Endothelial cell of umbilical vein (primary cell): ENCODE measurements around the gene FHOD3. TPM values are rescaled to one million over a fixed set of nuclear protein-coding genes. Genes with fewer than 3 reads are reported as not detected.

Source experiments
- BruUV-seq: library from RNA; stranded (reverse); fragments of 400-500 nt; replicated peaks from 2 replicates; lab custom pipeline; 2021; lab: Mats Ljungman, UMichigan
- CTCF ChIA-PET: fragments of 300-600, 350-600 bp; sonication (Branson Sonifier 250); formaldehyde crosslinking; loops from one replicate; lab custom pipeline; 2021; ENCODE audit warnings: antibody characterized with exemption, inconsistent platforms; lab: Charles Lee
- POLR2A ChIA-PET: fragments of 300-600, 350-600 bp; sonication (Branson Sonifier 250); formaldehyde crosslinking; loops from one replicate; lab custom pipeline; 2021; ENCODE audit warnings: antibody characterized with exemption, inconsistent platforms; lab: Charles Lee
- DNase-seq: peaks from one replicate; pipeline ENCODE4 v3.0.0-alpha.2; 2011; ENCODE audit warnings: low read depth, low spot score
- FAIRE-seq: peaks from 2 replicates; lab custom pipeline; 2011; peaks lifted over from hg19 to GRCh38; lab: Jason Lieb, UNC
- H2AFZ ChIP-seq: 2 replicates; pipeline ENCODE4 v1.6.0; 2012; ENCODE audit warnings: low read depth, low read length, control low read depth, inconsistent platforms
- H3K27ac ChIP-seq: 2 replicates; pipeline ENCODE4 v1.5.1; 2011; ENCODE audit warnings: low read depth, mild to moderate bottlenecking, control low read depth, low read length, moderate library complexity; ENCODE audit not compliant: insufficient read depth
- H3K27me3 ChIP-seq, 2 experiments: 2 replicates each; pipeline versions ENCODE4 v1.6.0 to v1.6.1; 2011; ENCODE audit warnings: low read length in 2 of 2, mixed read lengths in 1 of 2; ENCODE audit not compliant: control insufficient read depth in 2 of 2, insufficient read depth in 2 of 2
- H3K36me3 ChIP-seq, 2 experiments: 2 replicates in 1 of 2; 3 replicates in 1 of 2; pipeline ENCODE4 v1.5.1; 2011; ENCODE audit warnings: low read length in 2 of 2, mild to moderate bottlenecking in 1 of 2, moderate library complexity in 1 of 2; ENCODE audit not compliant: control insufficient read depth in 2 of 2, insufficient read depth in 2 of 2; ENCODE audit errors: extremely low read depth in 1 of 2
- H3K4me1 ChIP-seq: 3 replicates; pipeline ENCODE4 v1.5.1; 2011; ENCODE audit warnings: mild to moderate bottlenecking, low read length; ENCODE audit not compliant: control insufficient read depth, insufficient read depth; ENCODE audit errors: extremely low read depth
- H3K4me2 ChIP-seq: 2 replicates; pipeline ENCODE4 v1.6.1; 2011; ENCODE audit warnings: low read length, control low read depth, mixed read lengths; ENCODE audit not compliant: insufficient read depth
- H3K4me3 ChIP-seq, 3 experiments: fragments of 200-600 bp in 1 of 3; sonication (generic), shearing (Covaris generic) in 1 of 3; replicated peaks in 1 of 3; 2 replicates each; pipeline ENCODE4 v1.5.1; 2011 to 2016; ENCODE audit warnings: control low read depth in 3 of 3, low read length in 3 of 3, mild to moderate bottlenecking in 2 of 3, inconsistent platforms in 1 of 3, low read depth in 1 of 3, moderate library complexity in 1 of 3; ENCODE audit not compliant: insufficient read depth in 1 of 3
- H3K79me2 ChIP-seq: 2 replicates; pipeline ENCODE4 v1.6.0; 2012; ENCODE audit warnings: low read length, inconsistent platforms; ENCODE audit not compliant: control insufficient read depth, insufficient read depth
- H3K9ac ChIP-seq: replicated peaks from 2 replicates; pipeline ENCODE3; 2011; ENCODE audit warnings: low read length, control low read depth; ENCODE audit not compliant: insufficient read depth; ENCODE audit errors: extremely low read depth
- H3K9me1 ChIP-seq: replicated peaks from 3 replicates; pipeline ENCODE4 v1.6.0; 2011; ENCODE audit warnings: mild to moderate bottlenecking, low read length; ENCODE audit not compliant: control insufficient read depth, insufficient read depth; ENCODE audit errors: extremely low read depth
- H3K9me3 ChIP-seq: replicated peaks from 2 replicates; pipeline ENCODE4 v1.5.1; 2012; ENCODE audit warnings: low read length, inconsistent platforms; ENCODE audit not compliant: control insufficient read depth, insufficient read depth
- H4K20me1 ChIP-seq: replicated peaks from 2 replicates; pipeline ENCODE3; 2011; ENCODE audit warnings: mild to moderate bottlenecking, low read length; ENCODE audit not compliant: control insufficient read depth, insufficient read depth; ENCODE audit errors: extremely low read depth
- EZH2 ChIP-seq: IDR thresholded peaks from 2 replicates; pipeline ENCODE4 v1.6.1; 2012; ENCODE audit warnings: borderline replicate concordance, low read depth, mild to moderate bottlenecking, moderate library complexity, low read length, inconsistent platforms; ENCODE audit not compliant: severe bottlenecking
- FOS ChIP-seq: IDR thresholded peaks from 2 replicates; pipeline ENCODE4 v1.6.1; 2011; ENCODE audit warnings: mild to moderate bottlenecking, low read length, moderate library complexity, borderline replicate concordance; ENCODE audit not compliant: insufficient read depth
- GATA2 ChIP-seq: IDR thresholded peaks from 2 replicates; pipeline ENCODE4 v1.7.0; 2011; ENCODE audit warnings: low read depth, mild to moderate bottlenecking, moderate library complexity, mixed read lengths, low read length; ENCODE audit not compliant: insufficient read length, insufficient read depth
- JUN ChIP-seq: IDR thresholded peaks from 2 replicates; pipeline ENCODE4 v1.6.1; 2011; ENCODE audit warnings: borderline replicate concordance, low read depth; ENCODE audit not compliant: insufficient read length, insufficient read depth
- MYC ChIP-seq: IDR thresholded peaks from one replicate; pipeline ENCODE4 v1.6.1; 2011; ENCODE audit warnings: mild to moderate bottlenecking, low read depth, low read length
- POLR2A ChIP-seq: IDR thresholded peaks from 2 replicates; pipeline ENCODE4 v1.6.1; 2012; ENCODE audit warnings: low read depth, mild to moderate bottlenecking, control low read depth, low read length
- POLR2AphosphoS5 ChIP-seq: IDR thresholded peaks from 2 replicates; pipeline ENCODE4 v1.6.1; 2012; ENCODE audit warnings: low read depth, mild to moderate bottlenecking, control low read depth, low read length, moderate library complexity; ENCODE audit not compliant: insufficient read depth
- dilution Hi-C: fragments of 300-500 bp; cut with MboI; formaldehyde crosslinking; loops from one replicate; pipeline ENCODE4 v1.15.0; 2019; ENCODE audit warnings: low sequenced_read_pairs; ENCODE audit not compliant: extremely low pct_ligation_motif_present
- intact Hi-C: fragments of 100-400 bp; cut with micrococcal nuclease; formaldehyde crosslinking; loops from one replicate; pipeline ENCODE4 v1.10.0; 2022
- polyA plus RNA-seq, 4 experiments: library from polyadenylated mRNA; depleted of rRNA in 3 of 4; stranded (reverse) in 3 of 4; unstranded in 1 of 4; fragments of >200 nt; gene quantifications; 2 replicates each; pipeline versions ENCODE4 v1.2.1 to v1.2.3, GENCODE V29; 2011 to 2012; ENCODE audit warnings: missing spikeins in 1 of 4
- total RNA-seq: library from RNA; stranded (reverse); gene quantifications from 2 replicates; pipeline ENCODE4 v1.2.3, GENCODE V29; 2021
- TF ChIP-seq, protein P1 (sequence below): IDR thresholded peaks from 2 replicates; pipeline ENCODE4 v1.6.1; 2011; ENCODE audit not compliant: insufficient read depth, insufficient read length
- TF ChIP-seq, protein P2 (sequence below), 2 donors: IDR thresholded peaks; 1 replicate in 1 of 2; 2 replicates in 1 of 2; pipeline ENCODE4 v1.5.1; 2011; ENCODE audit warnings: low read length in 2 of 2, mild to moderate bottlenecking in 2 of 2, moderate library complexity in 2 of 2, control low read depth in 1 of 2, inconsistent platforms in 1 of 2, low read depth in 1 of 2; ENCODE audit not compliant: insufficient read depth in 1 of 2; ENCODE audit errors: extremely low read depth in 1 of 2

Gene FHOD3
- total and polyA plus RNA-seq, 2 donors (not counting 3 experiments of a cell fraction or from before 2014, with no cell fraction given): 0.06 to 1.5 TPM

DNA sequence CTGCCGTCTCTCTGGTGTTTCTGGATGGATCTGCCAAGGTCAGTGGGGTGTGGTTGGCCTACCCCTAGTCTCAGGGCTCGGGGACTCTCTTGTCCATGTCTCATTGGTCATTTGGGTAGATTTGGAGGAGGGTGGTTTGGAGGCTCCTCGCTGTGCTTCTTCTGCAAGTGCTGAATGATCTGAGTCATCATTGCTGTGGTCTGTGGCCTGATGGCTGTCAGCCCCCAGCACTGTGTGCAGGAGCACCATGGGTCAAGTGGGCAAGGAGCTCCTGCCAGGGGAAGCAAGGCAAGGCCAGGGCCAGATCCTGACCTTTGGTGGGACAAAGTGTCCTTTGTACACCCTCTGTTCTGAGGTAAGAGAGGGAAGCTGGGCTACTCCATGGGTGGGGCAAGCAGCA is 221.8 kb downstream of the FHOD3 start:
- CTCF ChIA-PET: no interaction called here

More for the DNA sequence above, 221.8 kb downstream of the FHOD3 start:
- DNase-seq (no peak), FAIRE-seq (no peak)
- H3K79me2 ChIP-seq: no peaks in the 10 kb centered on the region
- POLR2A ChIA-PET: no interaction called here
- TF ChIP-seq JUN (no peak), GATA2 (no peak), POLR2A (no peak), FOS (no peak), POLR2AphosphoS5 (no peak), MYC (no peak), EZH2 (no peak)
- TF ChIP-seq, protein P1, sequence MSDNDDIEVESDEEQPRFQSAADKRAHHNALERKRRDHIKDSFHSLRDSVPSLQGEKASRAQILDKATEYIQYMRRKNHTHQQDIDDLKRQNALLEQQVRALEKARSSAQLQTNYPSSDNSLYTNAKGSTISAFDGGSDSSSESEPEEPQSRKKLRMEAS: no peak
- TF ChIP-seq, protein P2, sequence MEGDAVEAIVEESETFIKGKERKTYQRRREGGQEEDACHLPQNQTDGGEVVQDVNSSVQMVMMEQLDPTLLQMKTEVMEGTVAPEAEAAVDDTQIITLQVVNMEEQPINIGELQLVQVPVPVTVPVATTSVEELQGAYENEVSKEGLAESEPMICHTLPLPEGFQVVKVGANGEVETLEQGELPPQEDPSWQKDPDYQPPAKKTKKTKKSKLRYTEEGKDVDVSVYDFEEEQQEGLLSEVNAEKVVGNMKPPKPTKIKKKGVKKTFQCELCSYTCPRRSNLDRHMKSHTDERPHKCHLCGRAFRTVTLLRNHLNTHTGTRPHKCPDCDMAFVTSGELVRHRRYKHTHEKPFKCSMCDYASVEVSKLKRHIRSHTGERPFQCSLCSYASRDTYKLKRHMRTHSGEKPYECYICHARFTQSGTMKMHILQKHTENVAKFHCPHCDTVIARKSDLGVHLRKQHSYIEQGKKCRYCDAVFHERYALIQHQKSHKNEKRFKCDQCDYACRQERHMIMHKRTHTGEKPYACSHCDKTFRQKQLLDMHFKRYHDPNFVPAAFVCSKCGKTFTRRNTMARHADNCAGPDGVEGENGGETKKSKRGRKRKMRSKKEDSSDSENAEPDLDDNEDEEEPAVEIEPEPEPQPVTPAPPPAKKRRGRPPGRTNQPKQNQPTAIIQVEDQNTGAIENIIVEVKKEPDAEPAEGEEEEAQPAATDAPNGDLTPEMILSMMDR (IDR thresholded peaks at IDR 0.05; ENCODE audit: extremely low read depth in 1 of 2, insufficient read depth in 1 of 2, low read depth in 1 of 2, low read length in 2 of 2): no peak
- no peaks in the 10 kb centered on the region for H3K36me3 ChIP-seq
- no peaks in the 10 kb centered on the region for H3K9me1 ChIP-seq
- H3K27ac ChIP-seq: no peak overlapping the region
- H3K4me2 ChIP-seq: no peak overlapping the region
- H3K4me1 ChIP-seq: no peaks in the 10 kb centered on the region
- H3K9me3 ChIP-seq: no peaks in the 10 kb centered on the region
- no peak overlapping the region for H3K9ac ChIP-seq
- dilution Hi-C loops (no loop called here), intact Hi-C loops (no loop called here)
- no peaks in the 10 kb centered on the region for H3K27me3 ChIP-seq
- no peaks in the 10 kb centered on the region for H4K20me1 ChIP-seq
- H3K4me3 ChIP-seq: no peak overlapping the region
- no TSS peak for BruUV-seq
- no peak overlapping the region for H2AFZ ChIP-seq
